ENCODE measurements around the gene ARHGEF12.

DNA sequence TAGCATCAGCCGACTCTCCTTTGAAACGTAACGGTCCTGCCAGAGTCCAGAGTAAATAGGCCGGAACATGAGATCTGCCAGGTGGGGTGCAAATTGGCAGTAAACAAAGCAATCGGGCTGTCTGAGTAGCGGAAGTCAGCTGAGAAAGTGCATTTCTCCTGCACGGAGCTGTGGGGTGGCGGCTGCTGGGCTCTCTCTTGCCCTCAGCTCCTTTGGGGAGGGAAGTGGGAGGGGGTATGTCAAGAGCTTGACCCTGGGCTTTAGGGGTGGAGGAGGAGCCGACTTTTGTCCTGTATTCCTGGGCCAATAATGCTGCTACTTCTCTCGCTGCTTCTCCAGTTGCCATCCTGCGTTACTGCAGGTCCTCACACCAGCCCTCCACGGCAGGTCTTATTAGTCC lies 187.0 kb downstream of the ARHGEF12 start:
- TF ChIP-seq, protein P1, sequence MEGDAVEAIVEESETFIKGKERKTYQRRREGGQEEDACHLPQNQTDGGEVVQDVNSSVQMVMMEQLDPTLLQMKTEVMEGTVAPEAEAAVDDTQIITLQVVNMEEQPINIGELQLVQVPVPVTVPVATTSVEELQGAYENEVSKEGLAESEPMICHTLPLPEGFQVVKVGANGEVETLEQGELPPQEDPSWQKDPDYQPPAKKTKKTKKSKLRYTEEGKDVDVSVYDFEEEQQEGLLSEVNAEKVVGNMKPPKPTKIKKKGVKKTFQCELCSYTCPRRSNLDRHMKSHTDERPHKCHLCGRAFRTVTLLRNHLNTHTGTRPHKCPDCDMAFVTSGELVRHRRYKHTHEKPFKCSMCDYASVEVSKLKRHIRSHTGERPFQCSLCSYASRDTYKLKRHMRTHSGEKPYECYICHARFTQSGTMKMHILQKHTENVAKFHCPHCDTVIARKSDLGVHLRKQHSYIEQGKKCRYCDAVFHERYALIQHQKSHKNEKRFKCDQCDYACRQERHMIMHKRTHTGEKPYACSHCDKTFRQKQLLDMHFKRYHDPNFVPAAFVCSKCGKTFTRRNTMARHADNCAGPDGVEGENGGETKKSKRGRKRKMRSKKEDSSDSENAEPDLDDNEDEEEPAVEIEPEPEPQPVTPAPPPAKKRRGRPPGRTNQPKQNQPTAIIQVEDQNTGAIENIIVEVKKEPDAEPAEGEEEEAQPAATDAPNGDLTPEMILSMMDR (IDR thresholded peaks at IDR 0.05) = no peak
- TF ChIP-seq POLR2A (IDR thresholded peaks at IDR 0.05) = no peak
